Kidney glomerular epithelial cell (primary cell): ENCODE results near the gene CUL4B.
A peak's percentile ranks its signal among the peaks of the same experiment; 100 is the strongest.
"Not testable (repeated sequence)": the region's sequence is repeated elsewhere in the genome, so short reads cannot be mapped to it uniquely, and the experiment has no call there.

Experiments
- DNase-seq: peaks from one replicate; lab custom pipeline; 2025; lab: John Stamatoyannopoulos, UW

The CUL4B gene

GRCh38 chrX:120522820-120523219 is 37.9 kb downstream of the CUL4B start:
- DNase-seq, result no peak

- DNase-seq, result peak; percentile 66
Measured at GRCh38 chrX:120517936-120518335, 42.8 kb downstream of the CUL4B start.

GRCh38 chrX:120514236-120514635 is 46.5 kb downstream of the CUL4B start:
- peak; percentile 1 for DNase-seq

- DNase-seq, result no peak
Measured at GRCh38 chrX:120512627-120513026, 48.1 kb downstream of the CUL4B start.

- no peak for DNase-seq
Measured at GRCh38 chrX:120512222-120512621, 48.5 kb downstream of the CUL4B start.

GRCh38 chrX:120504569-120504968 is 56.2 kb downstream of the CUL4B start:
- no peak for DNase-seq

- DNase-seq, result no peak
Measured at GRCh38 chrX:120499301-120500072, 61.3 kb downstream of the CUL4B start.

- not testable (repeated sequence) for DNase-seq
Measured at GRCh38 chrX:120490119-120490518, 70.6 kb downstream of the CUL4B start.

GRCh38 chrX:120486786-120487185 is 74.0 kb downstream of the CUL4B start:
- no peak for DNase-seq

GRCh38 chrX:120485638-120486520 is 74.9 kb downstream of the CUL4B start:
- peak; percentile 62 for DNase-seq

- no peak for DNase-seq
Measured at GRCh38 chrX:120485315-120485637, 75.5 kb downstream of the CUL4B start.

- DNase-seq, result peak; percentile 80
Measured at GRCh38 chrX:120477453-120477852, 83.3 kb downstream of the CUL4B start.

GRCh38 chrX:120476714-120477113 is 84.0 kb downstream of the CUL4B start:
- DNase-seq, result no peak

GRCh38 chrX:120475447-120475846 is 85.3 kb downstream of the CUL4B start:
- DNase-seq, result peak; percentile 9
